Measurements from ENCODE around the gene CCSER1.
"Not testable (repeated sequence)": the region's sequence is repeated elsewhere in the genome, so short reads cannot be mapped to it uniquely, and the experiment has no call there.

CCSER1 gene

GRCh38 chr4:91094220-91094619 lies 967.0 kb downstream of the CCSER1 start:
- DNase-seq = not testable (repeated sequence)

- DNase-seq = no peak
Observed at GRCh38 chr4:91099666-91100065, 972.5 kb downstream of the CCSER1 start.

- no peak for DNase-seq
Observed at GRCh38 chr4:91108751-91109150, 981.6 kb downstream of the CCSER1 start.

- DNase-seq = no peak
Observed at GRCh38 chr4:91111556-91111955, 984.4 kb downstream of the CCSER1 start.

GRCh38 chr4:91113130-91113706 lies 986.0 kb downstream of the CCSER1 start:
- no peak for DNase-seq

GRCh38 chr4:91114386-91114785 lies 987.2 kb downstream of the CCSER1 start:
- no peak for DNase-seq

- DNase-seq = no peak
Observed at GRCh38 chr4:91116861-91117260, 989.7 kb downstream of the CCSER1 start.

- DNase-seq = no peak
Observed at GRCh38 chr4:91118597-91118996, 991.4 kb downstream of the CCSER1 start.

GRCh38 chr4:91123742-91124141 lies 996.5 kb downstream of the CCSER1 start:
- DNase-seq = no peak

- no peak for DNase-seq
Observed at GRCh38 chr4:91127192-91127591, 1000.0 kb downstream of the CCSER1 start.

GRCh38 chr4:91127831-91128230 lies 1000.6 kb downstream of the CCSER1 start:
- DNase-seq = no peak

- DNase-seq = no peak
Observed at GRCh38 chr4:91128519-91128918, 1001.3 kb downstream of the CCSER1 start.

GRCh38 chr4:91147067-91147466 lies 1019.9 kb downstream of the CCSER1 start:
- no peak for DNase-seq

GRCh38 chr4:91154041-91154440 lies 1026.8 kb downstream of the CCSER1 start:
- not testable (repeated sequence) for DNase-seq

- DNase-seq = not testable (repeated sequence)
Observed at GRCh38 chr4:91167864-91168653, 1040.9 kb downstream of the CCSER1 start.

- DNase-seq = no peak
Observed at GRCh38 chr4:91170768-91171167, 1043.6 kb downstream of the CCSER1 start.

GRCh38 chr4:91171217-91171616 lies 1044.0 kb downstream of the CCSER1 start:
- DNase-seq = no peak

- DNase-seq = not testable (repeated sequence)
Observed at GRCh38 chr4:91185061-91185460, 1057.9 kb downstream of the CCSER1 start.

- DNase-seq = no peak
Observed at GRCh38 chr4:91198951-91199350, 1071.8 kb downstream of the CCSER1 start.

- DNase-seq = no peak
Observed at GRCh38 chr4:91207535-91207934, 1080.3 kb downstream of the CCSER1 start.

- no peak for DNase-seq
Observed at GRCh38 chr4:91212211-91212610, 1085.0 kb downstream of the CCSER1 start.

GRCh38 chr4:91217831-91218403 lies 1090.7 kb downstream of the CCSER1 start:
- DNase-seq = not testable (repeated sequence)

- peak; percentile 22 for DNase-seq
Observed at GRCh38 chr4:91220315-91220714, 1093.1 kb downstream of the CCSER1 start.

GRCh38 chr4:91222014-91222413 lies 1094.8 kb downstream of the CCSER1 start:
- DNase-seq = no peak

All from NCI-H1694 treated with DMSO at 0.1 percent for 48 hours (cell line).